Ovary (tissue), 3 donors: Measurements from ENCODE around the gene PLCE1.

Source experiments
- CTCF ChIP-seq, 3 donors: fragments of 450-650 bp in 2 of 3; fragments of 200-600 bp in 1 of 3; IDR thresholded peaks; one replicate each; pipeline versions ENCODE4 v1.5.1 to v1.8.0; 2016 to 2022; ENCODE audit warnings: antibody characterized with exemption in 3 of 3, mild to moderate bottlenecking in 1 of 3
- EP300 ChIP-seq: sonication (generic); formaldehyde crosslinking; IDR thresholded peaks from one replicate; pipeline ENCODE4 v1.6.1; 2017; ENCODE audit warnings: antibody characterized with exemption
- donor health status: DM: no; HTN: no; CAD: no.

- TF ChIP-seq CTCF (IDR thresholded peaks at IDR 0.05) (no peak), EP300 (no peak)
Observed at GRCh38 chr10:94011296-94011695, 17.6 kb downstream of the PLCE1 start.
